HepG2 (cell line): ENCODE results near the gene MAP2K1. TPM values are rescaled to one million over a fixed set of nuclear protein-coding genes. Genes with fewer than 3 reads are reported as not detected.

Experiments used
- ATF7 ChIP-seq, 2 experiments: fragments of 450-650 bp in 1 of 2; sonication (generic) in 1 of 2; formaldehyde crosslinking in 1 of 2; IDR thresholded peaks; 2 replicates each; pipeline versions ENCODE4 v1.4.0 to v1.6.1; 2016 to 2020; ENCODE audit warnings: antibody characterized with exemption in 1 of 2, mild to moderate bottlenecking in 1 of 2, missing genetic modification reagents in 1 of 2
- ATM ChIP-seq: fragments of 450-650 bp; IDR thresholded peaks from 2 replicates; pipeline ENCODE4 v1.7.1; 2017; ENCODE audit warnings: mild to moderate bottlenecking, borderline replicate concordance
- CC2D1A ChIP-seq: sonication (generic); formaldehyde crosslinking; IDR thresholded peaks from 2 replicates; pipeline ENCODE4 v1.8.1; 2023; ENCODE audit warnings: mild to moderate bottlenecking, missing genetic modification reagents
- CHD4 ChIP-seq: fragments of 200-600 bp; sonication (generic); IDR thresholded peaks from 2 replicates; pipeline ENCODE4 v1.7.0; 2017; ENCODE audit warnings: mild to moderate bottlenecking, low read length, borderline replicate concordance
- CREM ChIP-seq, 2 experiments: sonication (generic) in 1 of 2; formaldehyde crosslinking in 1 of 2; IDR thresholded peaks; 2 replicates each; pipeline versions ENCODE4 v1.4.0 to v1.6.1; 2016 to 2020; ENCODE audit warnings: antibody characterized with exemption in 1 of 2, mild to moderate bottlenecking in 1 of 2, missing genetic modification reagents in 1 of 2
- IKZF4 ChIP-seq: sonication (generic); formaldehyde crosslinking; IDR thresholded peaks from 2 replicates; pipeline ENCODE4 v1.5.1; 2020; ENCODE audit warnings: borderline replicate concordance, mild to moderate bottlenecking, low read depth, missing genetic modification reagents; ENCODE audit errors: not compliant biosample characterization
- POLR2G ChIP-seq: fragments of 200-400 bp; formaldehyde crosslinking; IDR thresholded peaks from 2 replicates; pipeline ENCODE4 v1.6.1; 2018; ENCODE audit warnings: mild to moderate bottlenecking, low read depth, low read length, moderate library complexity
- RBM22 ChIP-seq: fragments of 200-400 bp; formaldehyde crosslinking; optimal IDR thresholded peaks from 2 replicates; pipeline ENCODE3; 2017; ENCODE audit warnings: mild to moderate bottlenecking, low read length, moderate library complexity
- RFXAP ChIP-seq: sonication (generic); formaldehyde crosslinking; IDR thresholded peaks from 2 replicates; pipeline ENCODE4 v1.4.0; 2020; ENCODE audit warnings: missing genetic modification reagents, borderline replicate concordance
- SMYD3 ChIP-seq: sonication (generic); formaldehyde crosslinking; IDR thresholded peaks from 2 replicates; pipeline ENCODE4 v1.8.1; 2023; ENCODE audit warnings: mild to moderate bottlenecking, missing genetic modification reagents
- ZBTB4 ChIP-seq: sonication (generic); formaldehyde crosslinking; IDR thresholded peaks from 2 replicates; pipeline ENCODE4 v1.4.0; 2020; ENCODE audit warnings: missing genetic modification reagents, mild to moderate bottlenecking, borderline replicate concordance
- ZNF30 ChIP-seq: sonication (generic); formaldehyde crosslinking; IDR thresholded peaks from 2 replicates; pipeline ENCODE4 v1.5.0; 2020; ENCODE audit warnings: mild to moderate bottlenecking, missing genetic modification reagents
- ZNF33B ChIP-seq: sonication (generic); formaldehyde crosslinking; IDR thresholded peaks from 2 replicates; pipeline ENCODE4 v1.5.1; 2020; ENCODE audit warnings: mild to moderate bottlenecking, missing genetic modification reagents
- ZNF512B ChIP-seq: sonication (generic); formaldehyde crosslinking; IDR thresholded peaks from 2 replicates; pipeline ENCODE4 v1.5.1; 2020; ENCODE audit warnings: missing genetic modification reagents, mild to moderate bottlenecking, borderline replicate concordance
- ZNF513 ChIP-seq: sonication (generic); formaldehyde crosslinking; conservative IDR thresholded peaks from 2 replicates; pipeline ENCODE4 v1.5.0; 2020; ENCODE audit warnings: missing genetic modification reagents
- ZNF598 ChIP-seq: sonication (generic); formaldehyde crosslinking; IDR thresholded peaks from 2 replicates; pipeline ENCODE4 v1.5.1; 2020; ENCODE audit warnings: mild to moderate bottlenecking, missing genetic modification reagents, borderline replicate concordance
- ZNF616 ChIP-seq: sonication (generic); formaldehyde crosslinking; IDR thresholded peaks from 2 replicates; pipeline ENCODE4 v1.5.0; 2020; ENCODE audit warnings: low read depth, mild to moderate bottlenecking, missing genetic modification reagents
- ZNF644 ChIP-seq: IDR thresholded peaks from 2 replicates; pipeline ENCODE4 v1.6.1; 2016; ENCODE audit warnings: low read depth
- ZNF678 ChIP-seq: sonication (generic); formaldehyde crosslinking; IDR thresholded peaks from 2 replicates; pipeline ENCODE4 v1.4.0; 2020; ENCODE audit warnings: mild to moderate bottlenecking, missing genetic modification reagents
- ZNF724P ChIP-seq: sonication (generic); formaldehyde crosslinking; IDR thresholded peaks from 2 replicates; pipeline ENCODE4 v1.8.0; 2022; ENCODE audit warnings: missing genetic modification reagents, borderline replicate concordance
- polyA plus RNA-seq, 8 experiments: library from polyadenylated mRNA; depleted of rRNA in 3 of 8; stranded (reverse) in 7 of 8; unstranded in 1 of 8; fragments of >200 nt; fragmentation: Illumina TruSeq in 4 of 8; extraction: Trizol in 4 of 8; gene quantifications; 2 replicates each; pipeline versions ENCODE4 v1.2.1 to v1.2.3, GENCODE V29; 2011 to 2016; ENCODE audit warnings: low read depth in 4 of 8, missing spikeins in 1 of 8, mixed read lengths in 1 of 8; ENCODE audit not compliant: insufficient read depth in 1 of 8
- total RNA-seq, 5 experiments: library from RNA; depleted of rRNA; stranded (reverse); fragments of >200 nt; fragmentation: Illumina TruSeq; extraction: Trizol; gene quantifications; 2 replicates each; pipeline ENCODE4 v1.2.3, GENCODE V29; 2016; ENCODE audit warnings: low read depth in 1 of 5

MAP2K1 gene
- total and polyA plus RNA-seq, 2 of the 13 experiments (the other 11 are each of a cell fraction or from before 2014, with no cell fraction given) = 24.1 to 49.2 TPM

GRCh38 chr15:66497502-66498455, 111.1 kb downstream of the MAP2K1 start, which contains the start of gene SNAPC5 (continued):
- TF ChIP-seq ZNF616 (no peak), SMYD3 (no peak), ZNF512B (no peak), POLR2G (peak; percentile 96), CHD4 (no peak), ZNF30 (CRISPR knock-in tag) (no peak), IKZF4 (CRISPR knock-in tag) (peak; percentile 52), CC2D1A (CRISPR knock-in tag) (0 out of 2 replicates have a peak, but pooled peaks have one; percentile 71), ATF7 (IDR thresholded peaks at IDR 0.05) (peak; percentile 58), ATF7 (CRISPR knock-in tag; IDR thresholded peaks at IDR 0.05) (peak; percentile 77), RBM22 (peak; percentile 100), ZNF644 (CRISPR knock-in tag) (no peak), CREM (IDR thresholded peaks at IDR 0.05) (peak; percentile 97), CREM (CRISPR knock-in tag; IDR thresholded peaks at IDR 0.05) (peak; percentile 69), ZNF724P (CRISPR knock-in tag) (peak; percentile 38; the same call in 1 of the 2 replicates), ZNF33B (CRISPR knock-in tag) (peak; percentile 45; the same call in 1 of the 2 replicates), ZBTB4 (CRISPR knock-in tag) (peak; percentile 58; the same call in 1 of the 2 replicates), ZNF513 (CRISPR knock-in tag) (no peak), ZNF598 (CRISPR knock-in tag) (0 out of 2 replicates have a peak, but pooled peaks have one; percentile 61), RFXAP (CRISPR knock-in tag) (no peak), ATM (no peak), ZNF678 (CRISPR knock-in tag) (no peak)
